Right renal cortex interstitium (tissue), 3 donors: ENCODE measurements around the gene C8G. TPM values are rescaled to one million over a fixed set of nuclear protein-coding genes. Genes with fewer than 3 reads are reported as not detected.

Experiments
- DNase-seq, 3 donors: peaks; one replicate each; pipeline ENCODE4 v3.0.0-alpha.2; 2013; ENCODE audit warnings: low read depth in 3 of 3, low spot score in 2 of 3
- polyA plus RNA-seq, 3 donors: library from polyadenylated mRNA; unstranded; fragments of 120-200 nt; gene quantifications; one replicate each; pipeline ENCODE4 v1.2.1, GENCODE V29; 2013; ENCODE audit not compliant: insufficient read length in 3 of 3

Gene C8G
- polyA plus RNA-seq, 3 donors, result 0.28 to 0.58 (median 0.46) TPM

- no peak for DNase-seq
Measured at GRCh38 chr9:136979769-136980587, 34.9 kb downstream of the C8G start.

GRCh38 chr9:136980669-136981478 is 35.8 kb downstream of the C8G start:
- no peak for DNase-seq

GRCh38 chr9:136981588-136982231 is 36.7 kb downstream of the C8G start:
- DNase-seq, result no peak

GRCh38 chr9:136982232-136983051 is 37.4 kb downstream of the C8G start, which contains the start of gene LCNL1:
Gene LCNL1 (plus strand): TSS chr9:136982993. CDS start chr9:136983587, 594 bp downstream.
- DNase-seq, result no peak

- DNase-seq, result no peak
Measured at GRCh38 chr9:136983167-136983566, 38.1 kb downstream of the C8G start.

- DNase-seq, result no peak
Measured at GRCh38 chr9:136983656-136984314, 38.7 kb downstream of the C8G start.

- DNase-seq, result no peak
Measured at GRCh38 chr9:136984464-136985026, 39.5 kb downstream of the C8G start.

GRCh38 chr9:136985027-136985602 is 40.1 kb downstream of the C8G start:
- DNase-seq, result no peak

GRCh38 chr9:136985853-136986252 is 40.8 kb downstream of the C8G start:
- DNase-seq, result no peak

- no peak for DNase-seq
Measured at GRCh38 chr9:136988872-136989271, 43.8 kb downstream of the C8G start.

GRCh38 chr9:136990242-136990911 is 45.3 kb downstream of the C8G start:
- DNase-seq, result no peak

- peak; percentile 43 to 63 (median 61) for DNase-seq
Measured at GRCh38 chr9:136991993-136992818, 47.2 kb downstream of the C8G start, which contains the start of gene PAXX. Gene PAXX (plus strand): TSS chr9:136992422. CDS start chr9:136992444, 22 bp downstream.

GRCh38 chr9:136992819-136993369 is 47.9 kb downstream of the C8G start:
- DNase-seq, result no peak

GRCh38 chr9:136994180-136994887 is 49.3 kb downstream of the C8G start:
- DNase-seq, result no peak

- no peak for DNase-seq
Measured at GRCh38 chr9:136994888-136995230, 49.8 kb downstream of the C8G start.

GRCh38 chr9:136995362-136995761 is 50.3 kb downstream of the C8G start:
- no peak for DNase-seq
